Neural cell (in vitro differentiated cells): Measurements from ENCODE around the gene MGAT5B.

ENCODE experiments used
- TF ChIP-seq, protein P1 (sequence below): IDR thresholded peaks from 2 replicates; pipeline ENCODE4 v1.6.1; 2012; ENCODE audit warnings: borderline replicate concordance
- TF ChIP-seq, protein P2 (sequence below): fragments of 450-650 bp; IDR thresholded peaks from 2 replicates; pipeline ENCODE4 v1.5.1; 2014; ENCODE audit warnings: antibody characterized with exemption, mild to moderate bottlenecking, moderate library complexity; ENCODE audit not compliant: poor library complexity, severe bottlenecking

DNA sequence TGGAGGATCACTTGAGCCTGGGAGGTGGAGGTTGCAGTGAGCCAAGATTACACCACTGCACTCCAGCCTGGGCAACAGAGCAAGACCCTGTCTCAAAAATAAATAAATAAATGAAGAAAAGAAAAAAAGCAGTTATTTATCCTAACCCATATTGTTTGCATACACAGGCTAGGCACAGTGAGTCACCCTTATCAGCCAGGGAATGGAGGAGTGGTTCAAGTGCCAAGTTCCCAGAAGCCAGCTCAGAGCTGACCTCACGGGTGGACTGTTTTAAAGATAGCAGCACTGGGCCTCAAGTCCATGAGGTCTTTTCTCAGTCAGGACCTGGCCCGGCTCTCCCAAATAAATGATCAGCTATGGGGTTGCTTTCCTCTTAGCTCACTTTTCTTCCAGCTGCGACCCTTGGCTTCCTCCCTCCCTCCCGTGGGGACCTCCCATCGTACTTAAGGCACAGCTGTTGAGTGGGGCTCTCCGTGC, 22.6 kb upstream of the MGAT5B start:
- TF ChIP-seq, protein P1, sequence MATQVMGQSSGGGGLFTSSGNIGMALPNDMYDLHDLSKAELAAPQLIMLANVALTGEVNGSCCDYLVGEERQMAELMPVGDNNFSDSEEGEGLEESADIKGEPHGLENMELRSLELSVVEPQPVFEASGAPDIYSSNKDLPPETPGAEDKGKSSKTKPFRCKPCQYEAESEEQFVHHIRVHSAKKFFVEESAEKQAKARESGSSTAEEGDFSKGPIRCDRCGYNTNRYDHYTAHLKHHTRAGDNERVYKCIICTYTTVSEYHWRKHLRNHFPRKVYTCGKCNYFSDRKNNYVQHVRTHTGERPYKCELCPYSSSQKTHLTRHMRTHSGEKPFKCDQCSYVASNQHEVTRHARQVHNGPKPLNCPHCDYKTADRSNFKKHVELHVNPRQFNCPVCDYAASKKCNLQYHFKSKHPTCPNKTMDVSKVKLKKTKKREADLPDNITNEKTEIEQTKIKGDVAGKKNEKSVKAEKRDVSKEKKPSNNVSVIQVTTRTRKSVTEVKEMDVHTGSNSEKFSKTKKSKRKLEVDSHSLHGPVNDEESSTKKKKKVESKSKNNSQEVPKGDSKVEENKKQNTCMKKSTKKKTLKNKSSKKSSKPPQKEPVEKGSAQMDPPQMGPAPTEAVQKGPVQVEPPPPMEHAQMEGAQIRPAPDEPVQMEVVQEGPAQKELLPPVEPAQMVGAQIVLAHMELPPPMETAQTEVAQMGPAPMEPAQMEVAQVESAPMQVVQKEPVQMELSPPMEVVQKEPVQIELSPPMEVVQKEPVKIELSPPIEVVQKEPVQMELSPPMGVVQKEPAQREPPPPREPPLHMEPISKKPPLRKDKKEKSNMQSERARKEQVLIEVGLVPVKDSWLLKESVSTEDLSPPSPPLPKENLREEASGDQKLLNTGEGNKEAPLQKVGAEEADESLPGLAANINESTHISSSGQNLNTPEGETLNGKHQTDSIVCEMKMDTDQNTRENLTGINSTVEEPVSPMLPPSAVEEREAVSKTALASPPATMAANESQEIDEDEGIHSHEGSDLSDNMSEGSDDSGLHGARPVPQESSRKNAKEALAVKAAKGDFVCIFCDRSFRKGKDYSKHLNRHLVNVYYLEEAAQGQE = no peak
- TF ChIP-seq, protein P2, sequence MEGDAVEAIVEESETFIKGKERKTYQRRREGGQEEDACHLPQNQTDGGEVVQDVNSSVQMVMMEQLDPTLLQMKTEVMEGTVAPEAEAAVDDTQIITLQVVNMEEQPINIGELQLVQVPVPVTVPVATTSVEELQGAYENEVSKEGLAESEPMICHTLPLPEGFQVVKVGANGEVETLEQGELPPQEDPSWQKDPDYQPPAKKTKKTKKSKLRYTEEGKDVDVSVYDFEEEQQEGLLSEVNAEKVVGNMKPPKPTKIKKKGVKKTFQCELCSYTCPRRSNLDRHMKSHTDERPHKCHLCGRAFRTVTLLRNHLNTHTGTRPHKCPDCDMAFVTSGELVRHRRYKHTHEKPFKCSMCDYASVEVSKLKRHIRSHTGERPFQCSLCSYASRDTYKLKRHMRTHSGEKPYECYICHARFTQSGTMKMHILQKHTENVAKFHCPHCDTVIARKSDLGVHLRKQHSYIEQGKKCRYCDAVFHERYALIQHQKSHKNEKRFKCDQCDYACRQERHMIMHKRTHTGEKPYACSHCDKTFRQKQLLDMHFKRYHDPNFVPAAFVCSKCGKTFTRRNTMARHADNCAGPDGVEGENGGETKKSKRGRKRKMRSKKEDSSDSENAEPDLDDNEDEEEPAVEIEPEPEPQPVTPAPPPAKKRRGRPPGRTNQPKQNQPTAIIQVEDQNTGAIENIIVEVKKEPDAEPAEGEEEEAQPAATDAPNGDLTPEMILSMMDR = no peak
